Kidney (tissue), 14 donors: ENCODE results near the gene TIGD6. TPM values are rescaled to one million over a fixed set of nuclear protein-coding genes. Genes with fewer than 3 reads are reported as not detected.

Experiments
- DNase-seq, 5 donors: peaks; one replicate each; pipeline ENCODE4 v3.0.0-alpha.2; 2013 to 2020
- FAIRE-seq: peaks from 2 replicates; lab custom pipeline; 2012; peaks lifted over from hg19 to GRCh38; lab: Jason Lieb, UNC
- H3K27ac ChIP-seq, 2 donors: one replicate each; pipeline ENCODE4 v1.7.0; 2013; ENCODE audit warnings: low read depth in 2 of 2, low read length in 2 of 2, inconsistent platforms in 1 of 2
- H3K27me3 ChIP-seq: one replicate; pipeline ENCODE4 v1.7.1; 2013; ENCODE audit warnings: low read length, inconsistent platforms; ENCODE audit not compliant: control insufficient read depth, insufficient read depth
- H3K36me3 ChIP-seq, 3 donors: one replicate each; pipeline versions ENCODE4 v1.7.0 to v1.7.1; 2013; ENCODE audit warnings: low read length in 3 of 3, control low read depth in 1 of 3, inconsistent platforms in 1 of 3; ENCODE audit not compliant: insufficient read depth in 3 of 3, control insufficient read depth in 2 of 3
- H3K4me1 ChIP-seq, 3 donors: one replicate each; pipeline versions ENCODE4 v1.7.0 to v1.7.1; 2013; ENCODE audit warnings: low read length in 3 of 3, inconsistent platforms in 1 of 3, low read depth in 1 of 3; ENCODE audit not compliant: control insufficient read depth in 2 of 3, insufficient read depth in 2 of 3
- H3K4me3 ChIP-seq, 3 donors: one replicate each; pipeline versions ENCODE4 v1.7.0 to v1.8.1; 2013; ENCODE audit warnings: low read length in 3 of 3, control low read depth in 1 of 3, inconsistent platforms in 1 of 3
- H3K9ac ChIP-seq, 3 donors: one replicate each; pipeline versions ENCODE4 v1.7.0 to v1.7.1; 2013; ENCODE audit warnings: low read length in 3 of 3, control low read depth in 1 of 3, inconsistent platforms in 1 of 3
- H3K9me3 ChIP-seq, 3 donors: one replicate each; pipeline versions ENCODE4 v1.7.0 to v1.7.1; 2013; ENCODE audit warnings: low read length in 3 of 3, control low read depth in 1 of 3, inconsistent platforms in 1 of 3; ENCODE audit not compliant: control insufficient read depth in 2 of 3, insufficient read depth in 1 of 3
- CTCF ChIP-seq: IDR thresholded peaks from 3 replicates; pipeline ENCODE4 v1.5.1; 2012; ENCODE audit warnings: mild to moderate bottlenecking, moderate library complexity, borderline replicate concordance; ENCODE audit not compliant: insufficient read depth; ENCODE audit errors: extremely low read depth
- intact Hi-C: fragments of 100-400 bp; cut with DNase I; formaldehyde crosslinking; loops from one replicate; pipeline ENCODE4 v1.11.1; 2022
- polyA plus RNA-seq: library from polyadenylated mRNA; stranded (reverse); fragments of 350-450 nt; fragmentation: Illumina TruSeq; extraction: RNeasy Lipid Tissue Mini Kit (QIAGEN cat#74804); gene quantifications from one replicate; pipeline ENCODE4 v1.2.3, GENCODE V29; 2014; ENCODE audit warnings: low read depth, low replicate concordance; ENCODE audit not compliant: insufficient read depth
- total RNA-seq: library from RNA; stranded (reverse); fragmentation: NEBNext Ultra II Directional; extraction: Animal tissue kit (Norgen Biotek cat#: 25700); gene quantifications from one replicate; pipeline ENCODE4 v1.2.1, GENCODE V29; 2021
- donor health status: control.
- donor health status: control.
- donor health status: control.
- donor health status: control.
- donor health status: control.
- donor health status: DM: yes; HTN: yes; CAD: no.
- donor health status: Normal renal cell carcinoma (clear cell type).

The TIGD6 gene
- total and polyA plus RNA-seq, 2 donors from 2014 or later = 6.0 to 7.0 TPM

GRCh38 chr5:149969181-149969930 is 31.1 kb downstream of the TIGD6 start:
- H3K27me3 ChIP-seq = no peaks in the 10 kb centered on the region
- no peaks in the 10 kb centered on the region for H3K36me3 ChIP-seq
- H3K27ac ChIP-seq = no peak overlapping the region
- TF ChIP-seq CTCF = no peak
- H3K9me3 ChIP-seq = no peaks in the 10 kb centered on the region
- no peak overlapping the region for H3K9ac ChIP-seq
- no peaks in the 10 kb centered on the region for H3K4me1 ChIP-seq
- intact Hi-C loops = no loop called here
- no peak overlapping the region for H3K4me3 ChIP-seq
- no peak for DNase-seq
- FAIRE-seq = no peak

- H3K27ac ChIP-seq = no peak overlapping the region
- intact Hi-C loops = no loop called here
- H3K9ac ChIP-seq = no peak overlapping the region
- FAIRE-seq (no peak), DNase-seq (no peak)
- no peak overlapping the region for H3K4me3 ChIP-seq
- H3K4me1 ChIP-seq = no peaks in the 10 kb centered on the region
- TF ChIP-seq CTCF = no peak
- no peaks in the 10 kb centered on the region for H3K9me3 ChIP-seq
- H3K27me3 ChIP-seq = no peaks in the 10 kb centered on the region
- H3K36me3 ChIP-seq = no peaks in the 10 kb centered on the region
Observed at GRCh38 chr5:149966946-149967345, 33.5 kb downstream of the TIGD6 start.

GRCh38 chr5:149963729-149964128 is 36.7 kb downstream of the TIGD6 start:
- Histone ChIP-seq H3K9ac (no peak overlapping the region), H3K27me3 (no peaks in the 10 kb centered on the region), H3K36me3 (no peaks in the 10 kb centered on the region), H3K9me3 (no peaks in the 10 kb centered on the region), H3K27ac (no peak overlapping the region), H3K4me3 (no peak overlapping the region), H3K4me1 (peaks cover 0 to 11% (median 3%) of the 10 kb centered on the region in 3 donors)
- DNase-seq = no peak
- no peak for FAIRE-seq
- TF ChIP-seq CTCF = no peak
- intact Hi-C loops = no loop called here
